ENCODE measurements around the gene PDS5A.
"Not testable (repeated sequence)": the region's sequence is repeated elsewhere in the genome, so short reads cannot be mapped to it uniquely, and the experiment has no call there.

Gene PDS5A

GRCh38 chr4:39961311-39961877 lies 16.3 kb downstream of the PDS5A start:
- no CpG with 5 or more reads among the region's 12 CpGs for WGBS (ENCODE audit: insufficient coverage, insufficient read length)
- H3K36me3 ChIP-seq (ENCODE audit: control insufficient read depth, insufficient read depth, low read length) = no peaks in the 10 kb centered on the region
- no peaks in the 10 kb centered on the region for H3K27me3 ChIP-seq (ENCODE audit: control insufficient read depth, insufficient read depth, low read length)
- H3K27ac ChIP-seq (ENCODE audit: low read length) = no peak overlapping the region
- no peak for DNase-seq (ENCODE audit: low read depth, low spot score)
- H3K4me1 ChIP-seq (ENCODE audit: control insufficient read depth, insufficient read depth, low read length) = no peaks in the 10 kb centered on the region
- H3K4me3 ChIP-seq (ENCODE audit: low read length) = no peak overlapping the region
- H3K9me3 ChIP-seq (ENCODE audit: control insufficient read depth, insufficient read depth, low read length) = no peaks in the 10 kb centered on the region

GRCh38 chr4:39950861-39951481 lies 26.7 kb downstream of the PDS5A start:
- H3K36me3 ChIP-seq (ENCODE audit: control insufficient read depth, insufficient read depth, low read length) = no peaks in the 10 kb centered on the region
- H3K4me1 ChIP-seq (ENCODE audit: control insufficient read depth, insufficient read depth, low read length) = no peaks in the 10 kb centered on the region; the same call in 1 of the 2 replicates
- no peak overlapping the region for H3K27ac ChIP-seq (ENCODE audit: low read length)
- H3K4me3 ChIP-seq (ENCODE audit: low read length) = no peak overlapping the region
- DNase-seq (ENCODE audit: low read depth, low spot score) = no peak
- no peaks in the 10 kb centered on the region for H3K27me3 ChIP-seq (ENCODE audit: control insufficient read depth, insufficient read depth, low read length)
- no peaks in the 10 kb centered on the region for H3K9me3 ChIP-seq (ENCODE audit: control insufficient read depth, insufficient read depth, low read length)

- H3K27me3 ChIP-seq (ENCODE audit: control insufficient read depth, insufficient read depth, low read length) = no peaks in the 10 kb centered on the region
- WGBS (ENCODE audit: insufficient coverage, insufficient read length) = no CpG with 5 or more reads among the region's 2 CpGs
- no peak overlapping the region for H3K4me3 ChIP-seq (ENCODE audit: low read length)
- no peaks in the 10 kb centered on the region for H3K36me3 ChIP-seq (ENCODE audit: control insufficient read depth, insufficient read depth, low read length)
- no peak for DNase-seq (ENCODE audit: low read depth, low spot score)
- no peaks in the 10 kb centered on the region for H3K9me3 ChIP-seq (ENCODE audit: control insufficient read depth, insufficient read depth, low read length)
- no peaks in the 10 kb centered on the region; the same call in 1 of the 2 replicates for H3K4me1 ChIP-seq (ENCODE audit: control insufficient read depth, insufficient read depth, low read length)
- H3K27ac ChIP-seq (ENCODE audit: low read length) = no peak overlapping the region
These were observed 29.7 kb downstream of the PDS5A start for GRCh38 chr4:39947963-39948362.

- H3K4me1 ChIP-seq (ENCODE audit: control insufficient read depth, insufficient read depth, low read length) = peaks cover 2% of the 10 kb centered on the region; the same call in 1 of the 2 replicates
- H3K27me3 ChIP-seq (ENCODE audit: control insufficient read depth, insufficient read depth, low read length) = no peaks in the 10 kb centered on the region
- no peaks in the 10 kb centered on the region for H3K9me3 ChIP-seq (ENCODE audit: control insufficient read depth, insufficient read depth, low read length)
- no CpG with 5 or more reads among the region's 1 CpG for WGBS (ENCODE audit: insufficient coverage, insufficient read length)
- DNase-seq (ENCODE audit: low read depth, low spot score) = no peak
- H3K27ac ChIP-seq (ENCODE audit: low read length) = no peak overlapping the region
- H3K4me3 ChIP-seq (ENCODE audit: low read length) = no peak overlapping the region
- H3K36me3 ChIP-seq (ENCODE audit: control insufficient read depth, insufficient read depth, low read length) = no peaks in the 10 kb centered on the region
These were observed 30.3 kb downstream of the PDS5A start for GRCh38 chr4:39947417-39947816.

- DNase-seq (ENCODE audit: low read depth, low spot score); H3K27me3 ChIP-seq (ENCODE audit: control insufficient read depth, insufficient read depth, low read length); H3K36me3 ChIP-seq (ENCODE audit: control insufficient read depth, insufficient read depth, low read length); H3K27ac ChIP-seq (ENCODE audit: low read length); H3K4me1 ChIP-seq (ENCODE audit: control insufficient read depth, insufficient read depth, low read length); H3K4me3 ChIP-seq (ENCODE audit: low read length); H3K9me3 ChIP-seq (ENCODE audit: control insufficient read depth, insufficient read depth, low read length): not testable (repeated sequence)
- no CpG with 5 or more reads among the region's 10 CpGs for WGBS (ENCODE audit: insufficient coverage, insufficient read length)
These were observed 33.5 kb downstream of the PDS5A start for GRCh38 chr4:39944245-39944644.

GRCh38 chr4:39942507-39942906 lies 35.2 kb downstream of the PDS5A start:
- no peak for DNase-seq (ENCODE audit: low read depth, low spot score)
- no CpG with 5 or more reads among the region's 9 CpGs for WGBS (ENCODE audit: insufficient coverage, insufficient read length)
- 0 out of 2 replicates have a peak, but pooled peaks cover 2% of the 10 kb centered on the region for H3K4me1 ChIP-seq (ENCODE audit: control insufficient read depth, insufficient read depth, low read length)

GRCh38 chr4:39941682-39942217 lies 36.0 kb downstream of the PDS5A start:
- WGBS (ENCODE audit: insufficient coverage, insufficient read length) = 100% methylated on average over 2 of the region's 2 CpGs
- 0 out of 2 replicates have a peak, but pooled peaks cover 2% of the 10 kb centered on the region for H3K4me1 ChIP-seq (ENCODE audit: control insufficient read depth, insufficient read depth, low read length)
- no peak for DNase-seq (ENCODE audit: low read depth, low spot score)
- no peak overlapping the region for H3K27ac ChIP-seq (ENCODE audit: low read length)
- no peaks in the 10 kb centered on the region for H3K9me3 ChIP-seq (ENCODE audit: control insufficient read depth, insufficient read depth, low read length)
- no peaks in the 10 kb centered on the region for H3K36me3 ChIP-seq (ENCODE audit: control insufficient read depth, insufficient read depth, low read length)
- H3K27me3 ChIP-seq (ENCODE audit: control insufficient read depth, insufficient read depth, low read length) = no peaks in the 10 kb centered on the region
- H3K4me3 ChIP-seq (ENCODE audit: low read length) = no peak overlapping the region

More at GRCh38 chr4:39942507-39942906, 35.2 kb downstream of the PDS5A start:
- no peaks in the 10 kb centered on the region for H3K9me3 ChIP-seq (ENCODE audit: control insufficient read depth, insufficient read depth, low read length)
- H3K27me3 ChIP-seq (ENCODE audit: control insufficient read depth, insufficient read depth, low read length) = no peaks in the 10 kb centered on the region
- no peaks in the 10 kb centered on the region for H3K36me3 ChIP-seq (ENCODE audit: control insufficient read depth, insufficient read depth, low read length)
- H3K27ac ChIP-seq (ENCODE audit: low read length) = no peak overlapping the region
- no peak overlapping the region for H3K4me3 ChIP-seq (ENCODE audit: low read length)

GRCh38 chr4:39937683-39938268 lies 39.9 kb downstream of the PDS5A start:
- H3K27ac ChIP-seq (ENCODE audit: low read length) = no peak overlapping the region
- peaks cover 4% of the 10 kb centered on the region; the same call in 1 of the 2 replicates for H3K4me1 ChIP-seq (ENCODE audit: control insufficient read depth, insufficient read depth, low read length)
- no peak overlapping the region for H3K4me3 ChIP-seq (ENCODE audit: low read length)
- H3K36me3 ChIP-seq (ENCODE audit: control insufficient read depth, insufficient read depth, low read length) = no peaks in the 10 kb centered on the region
- no peak for DNase-seq (ENCODE audit: low read depth, low spot score)
- no peaks in the 10 kb centered on the region for H3K27me3 ChIP-seq (ENCODE audit: control insufficient read depth, insufficient read depth, low read length)
- no peaks in the 10 kb centered on the region for H3K9me3 ChIP-seq (ENCODE audit: control insufficient read depth, insufficient read depth, low read length)
- WGBS (ENCODE audit: insufficient coverage, insufficient read length) = no CpG with 5 or more reads among the region's 2 CpGs

- H3K27me3 ChIP-seq (ENCODE audit: control insufficient read depth, insufficient read depth, low read length) = no peaks in the 10 kb centered on the region
- no peaks in the 10 kb centered on the region for H3K9me3 ChIP-seq (ENCODE audit: control insufficient read depth, insufficient read depth, low read length)
- H3K36me3 ChIP-seq (ENCODE audit: control insufficient read depth, insufficient read depth, low read length) = no peaks in the 10 kb centered on the region
- WGBS (ENCODE audit: insufficient coverage, insufficient read length) = no CpG with 5 or more reads among the region's 6 CpGs
- no peak overlapping the region for H3K4me3 ChIP-seq (ENCODE audit: low read length)
- no peak overlapping the region for H3K27ac ChIP-seq (ENCODE audit: low read length)
- peak; percentile 11 for DNase-seq (ENCODE audit: low read depth, low spot score)
- peaks cover 2% of the 10 kb centered on the region; the same call in 1 of the 2 replicates for H3K4me1 ChIP-seq (ENCODE audit: control insufficient read depth, insufficient read depth, low read length)
These were observed 40.9 kb downstream of the PDS5A start for GRCh38 chr4:39936565-39937418.
